Trophoblast cell (in vitro differentiated cells and primary cell): Measurements from ENCODE around the gene NOP53.

Experiments
- DNase-seq, 2 donors: peaks; one replicate each; pipeline ENCODE4 v3.0.0-alpha.2; 2016
- H2AFZ ChIP-seq: 2 replicates; pipeline ENCODE4 v1.6.1; 2013; ENCODE audit warnings: low read length, moderate library complexity, mild to moderate bottlenecking; ENCODE audit not compliant: insufficient read depth, poor library complexity
- H2AK5ac ChIP-seq: 2 replicates; pipeline ENCODE4 v1.6.1; 2013; ENCODE audit warnings: mild to moderate bottlenecking, low read length
- H2BK120ac ChIP-seq: 2 replicates; pipeline ENCODE4 v1.6.1; 2013; ENCODE audit warnings: low read length, mild to moderate bottlenecking, moderate library complexity; ENCODE audit not compliant: insufficient read depth, poor library complexity
- H2BK12ac ChIP-seq: 2 replicates; pipeline ENCODE4 v1.6.1; 2013; ENCODE audit warnings: mild to moderate bottlenecking, low read length, moderate library complexity
- H2BK5ac ChIP-seq: 2 replicates; pipeline ENCODE4 v1.6.1; 2013; ENCODE audit warnings: low read length, low read depth, moderate library complexity, mild to moderate bottlenecking; ENCODE audit not compliant: poor library complexity
- H3K14ac ChIP-seq: 2 replicates; pipeline ENCODE4 v1.6.1; 2013; ENCODE audit warnings: mild to moderate bottlenecking, low read length
- H3K18ac ChIP-seq: 2 replicates; pipeline ENCODE4 v1.6.1; 2013; ENCODE audit warnings: mild to moderate bottlenecking, low read length
- H3K23ac ChIP-seq: 2 replicates; pipeline ENCODE4 v1.6.1; 2013; ENCODE audit warnings: low read length
- H3K27ac ChIP-seq: 2 replicates; pipeline ENCODE4 v1.5.1; 2013; ENCODE audit warnings: low read depth, mild to moderate bottlenecking, inconsistent platforms, low read length, moderate library complexity
- H3K27me3 ChIP-seq: 2 replicates; pipeline ENCODE4 v1.6.1; 2013; ENCODE audit warnings: inconsistent platforms, mild to moderate bottlenecking, low read length, moderate library complexity; ENCODE audit not compliant: insufficient read depth
- H3K36me3 ChIP-seq, 2 experiments: 1 replicate in 1 of 2; 2 replicates in 1 of 2; pipeline ENCODE4 v1.6.1; 2013; ENCODE audit warnings: low read length in 2 of 2, mild to moderate bottlenecking in 2 of 2, moderate library complexity in 1 of 2; ENCODE audit not compliant: insufficient read depth in 2 of 2, control insufficient read depth in 1 of 2
- H3K4ac ChIP-seq: 2 replicates; pipeline ENCODE4 v1.6.1; 2013; ENCODE audit warnings: low read depth, mild to moderate bottlenecking, low read length, moderate library complexity
- H3K4me1 ChIP-seq, 2 experiments: 1 replicate in 1 of 2; 2 replicates in 1 of 2; pipeline ENCODE4 v1.6.1; 2013; ENCODE audit warnings: low read length in 2 of 2, mild to moderate bottlenecking in 2 of 2, moderate library complexity in 1 of 2; ENCODE audit not compliant: insufficient read depth in 2 of 2, control insufficient read depth in 1 of 2
- H3K4me2 ChIP-seq: 2 replicates; pipeline ENCODE4 v1.6.1; 2013; ENCODE audit warnings: inconsistent platforms, mild to moderate bottlenecking, low read length, moderate library complexity
- H3K4me3 ChIP-seq: 2 replicates; pipeline ENCODE4 v1.5.1; 2013; ENCODE audit warnings: mild to moderate bottlenecking, low read depth, low read length, inconsistent platforms
- H3K79me1 ChIP-seq: one replicate; pipeline ENCODE4 v1.6.1; 2013; ENCODE audit warnings: low read length
- H3K79me2 ChIP-seq: 2 replicates; pipeline ENCODE4 v1.6.1; 2013; ENCODE audit warnings: low read length, mild to moderate bottlenecking; ENCODE audit not compliant: control insufficient read depth, insufficient read depth, poor library complexity
- H3K9ac ChIP-seq: 2 replicates; pipeline ENCODE4 v1.6.1; 2013; ENCODE audit warnings: mild to moderate bottlenecking, low read length
- H3K9me3 ChIP-seq: 2 replicates; pipeline ENCODE4 v1.6.1; 2013; ENCODE audit warnings: low read depth, mild to moderate bottlenecking, control low read depth, inconsistent platforms, low read length; ENCODE audit not compliant: insufficient read depth
- H4K12ac ChIP-seq: 2 replicates; pipeline ENCODE4 v1.6.1; 2013; ENCODE audit warnings: low read depth, mild to moderate bottlenecking, low read length, moderate library complexity
- H4K8ac ChIP-seq: 2 replicates; pipeline ENCODE4 v1.6.1; 2013; ENCODE audit warnings: low read depth, mild to moderate bottlenecking, low read length, moderate library complexity
- H4K91ac ChIP-seq: one replicate; pipeline ENCODE4 v1.6.1; 2013; ENCODE audit warnings: low read depth, mild to moderate bottlenecking, low read length, moderate library complexity
- WGBS: extraction: QIAGEN DNeasy Blood & Tissue Kit; methylation state at CpG from one replicate; pipeline ENCODE4 v1.1.7; 2013; ENCODE audit warnings: missing lambda C conversion rate; ENCODE audit not compliant: insufficient read length, insufficient coverage; ENCODE audit errors: extremely low coverage; 5-methylcytosine and 5-hydroxymethylcytosine counted together

Gene NOP53

DNA sequence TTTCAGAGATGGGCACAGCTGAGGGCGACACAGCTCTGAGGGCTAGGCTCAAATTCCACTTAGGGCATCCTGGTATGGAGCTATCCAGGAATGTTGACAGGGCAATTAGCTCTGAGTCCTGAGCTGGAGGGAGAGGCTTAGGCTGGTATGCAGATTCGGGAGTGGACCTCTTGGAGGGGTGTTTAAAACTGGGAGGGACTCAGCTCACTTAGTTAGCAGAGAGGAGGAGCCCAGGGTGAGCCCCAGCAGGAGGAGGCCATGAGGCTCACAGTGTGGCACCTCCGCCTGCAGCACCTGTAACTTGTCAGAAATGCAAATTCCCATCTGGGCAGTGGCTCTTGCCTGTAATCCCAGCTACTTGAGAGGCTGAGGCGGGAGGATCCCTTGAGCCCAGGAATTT lies 10.2 kb upstream of the NOP53 start:
- H3K79me2 ChIP-seq = no peaks in the 10 kb centered on the region
- no peak overlapping the region for H2AFZ ChIP-seq
- no peak overlapping the region for H2BK5ac ChIP-seq
- H2BK12ac ChIP-seq = no peak overlapping the region
- no peak overlapping the region for H3K18ac ChIP-seq
- H2AK5ac ChIP-seq = no peak overlapping the region
- H3K36me3 ChIP-seq = peaks cover 7 to 12% of the 10 kb centered on the region in 2 experiments
- H3K27ac ChIP-seq = no peak overlapping the region
- no peak overlapping the region for H4K12ac ChIP-seq
- H3K27me3 ChIP-seq = no peaks in the 10 kb centered on the region
- H3K9ac ChIP-seq = no peak overlapping the region
- no peak overlapping the region for H4K91ac ChIP-seq
- H3K79me1 ChIP-seq = no peaks in the 10 kb centered on the region
- H4K8ac ChIP-seq = no peak overlapping the region
- DNase-seq = no peak
- no peak overlapping the region for H3K23ac ChIP-seq
- no peak overlapping the region for H3K4me3 ChIP-seq
- H3K4me1 ChIP-seq = peaks cover 0 to 3% of the 10 kb centered on the region in 2 experiments
- H3K9me3 ChIP-seq = peaks cover under 1% of the 10 kb centered on the region
- no CpG with 5 or more reads among the region's 4 CpGs for WGBS
- H3K14ac ChIP-seq = no peak overlapping the region
- H2BK120ac ChIP-seq = no peak overlapping the region
- no peak overlapping the region for H3K4me2 ChIP-seq
- H3K4ac ChIP-seq = no peak overlapping the region

DNA sequence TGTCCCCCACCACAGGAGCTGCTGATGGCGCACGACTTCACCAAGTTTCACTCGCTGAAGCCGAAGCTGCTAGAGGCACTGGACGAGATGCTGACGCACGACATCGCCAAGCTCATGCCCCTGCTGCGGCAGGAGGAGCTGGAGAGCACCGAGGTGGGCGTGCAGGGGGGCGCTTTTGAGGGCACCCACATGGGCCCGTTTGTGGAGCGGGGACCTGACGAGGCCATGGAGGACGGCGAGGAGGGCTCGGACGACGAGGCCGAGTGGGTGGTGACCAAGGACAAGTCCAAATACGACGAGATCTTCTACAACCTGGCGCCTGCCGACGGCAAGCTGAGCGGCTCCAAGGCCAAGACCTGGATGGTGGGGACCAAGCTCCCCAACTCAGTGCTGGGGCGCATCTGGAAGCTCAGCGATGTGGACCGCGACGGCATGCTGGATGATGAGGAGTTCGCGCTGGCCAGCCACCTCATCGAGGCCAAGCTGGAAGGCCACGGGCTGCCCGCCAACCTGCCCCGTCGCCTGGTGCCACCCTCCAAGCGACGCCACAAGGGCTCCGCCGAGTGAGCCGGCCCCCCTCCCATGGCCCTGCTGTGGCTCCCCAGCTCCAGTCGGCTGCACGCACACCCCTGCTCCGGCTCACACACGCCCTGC lies 4.4 kb upstream of the NOP53 start:
- Histone ChIP-seq H4K8ac (no peak overlapping the region), H2BK12ac (no peak overlapping the region), H3K4me3 (no peak overlapping the region), H4K12ac (no peak overlapping the region), H3K27ac (no peak overlapping the region), H3K23ac (no peak overlapping the region), H3K27me3 (no peaks in the 10 kb centered on the region), H3K79me2 (peaks cover 5% of the 10 kb centered on the region), H4K91ac (no peak overlapping the region), H3K14ac (no peak overlapping the region), H3K18ac (no peak overlapping the region), H2AFZ (no peak overlapping the region), H3K4me1 (peaks cover 4 to 6% of the 10 kb centered on the region in 2 experiments), H3K9me3 (peaks cover 2% of the 10 kb centered on the region), H3K79me1 (peaks cover 10% of the 10 kb centered on the region), H3K36me3 (peaks cover 16 to 17% of the 10 kb centered on the region in 2 experiments), H3K4ac (no peak overlapping the region), H2BK5ac (no peak overlapping the region), H3K9ac (no peak overlapping the region), H2AK5ac (no peak overlapping the region), H3K4me2 (no peak overlapping the region), H2BK120ac (no peak overlapping the region)
- no peak for DNase-seq
- WGBS = no CpG with 5 or more reads among the region's 48 CpGs

DNA sequence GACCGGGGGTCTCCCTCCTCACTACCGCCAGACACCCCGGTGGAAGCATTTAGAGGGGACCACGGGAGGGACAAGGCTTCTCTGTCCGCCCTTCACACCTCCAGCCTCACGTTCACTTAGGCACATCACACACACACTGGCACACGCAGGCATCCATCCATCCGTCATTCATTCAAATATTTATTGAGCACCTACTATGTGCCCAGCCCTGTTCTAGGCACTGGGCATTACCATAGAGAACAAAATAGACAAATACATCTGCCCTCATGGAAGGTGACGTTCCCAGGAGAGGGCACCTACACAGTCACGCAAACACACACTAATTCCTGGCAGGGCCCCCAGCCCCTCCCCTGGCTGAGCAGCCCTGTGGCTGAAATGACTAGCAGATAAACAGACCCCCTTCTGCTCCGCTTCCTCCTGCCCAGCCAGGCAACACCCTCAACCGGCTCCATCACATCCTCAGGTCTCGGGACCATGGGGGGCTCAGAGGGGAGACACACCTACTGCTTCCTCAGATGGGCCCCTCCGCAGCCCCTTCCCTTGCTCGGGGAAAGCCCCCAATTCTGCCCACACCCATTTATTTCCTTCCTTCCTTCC lies 3.7 kb upstream of the NOP53 start:
- Histone ChIP-seq H4K91ac (no peak overlapping the region), H3K9me3 (peaks cover 2% of the 10 kb centered on the region), H3K4ac (no peak overlapping the region), H2BK5ac (no peak overlapping the region), H2BK120ac (no peak overlapping the region), H3K27me3 (no peaks in the 10 kb centered on the region), H3K4me2 (no peak overlapping the region), H4K12ac (no peak overlapping the region), H3K23ac (no peak overlapping the region), H3K9ac (no peak overlapping the region), H3K4me1 (peaks cover 4 to 6% of the 10 kb centered on the region in 2 experiments), H3K4me3 (no peak overlapping the region), H3K79me2 (peaks cover 5% of the 10 kb centered on the region), H3K14ac (no peak overlapping the region), H4K8ac (no peak overlapping the region), H2BK12ac (no peak overlapping the region), H3K18ac (no peak overlapping the region), H3K27ac (no peak overlapping the region), H3K79me1 (peaks cover 10% of the 10 kb centered on the region), H2AK5ac (no peak overlapping the region), H2AFZ (no peak overlapping the region), H3K36me3 (peaks cover 11 to 15% of the 10 kb centered on the region in 2 experiments)
- no peak for DNase-seq
- WGBS = no CpG with 5 or more reads among the region's 15 CpGs

DNA sequence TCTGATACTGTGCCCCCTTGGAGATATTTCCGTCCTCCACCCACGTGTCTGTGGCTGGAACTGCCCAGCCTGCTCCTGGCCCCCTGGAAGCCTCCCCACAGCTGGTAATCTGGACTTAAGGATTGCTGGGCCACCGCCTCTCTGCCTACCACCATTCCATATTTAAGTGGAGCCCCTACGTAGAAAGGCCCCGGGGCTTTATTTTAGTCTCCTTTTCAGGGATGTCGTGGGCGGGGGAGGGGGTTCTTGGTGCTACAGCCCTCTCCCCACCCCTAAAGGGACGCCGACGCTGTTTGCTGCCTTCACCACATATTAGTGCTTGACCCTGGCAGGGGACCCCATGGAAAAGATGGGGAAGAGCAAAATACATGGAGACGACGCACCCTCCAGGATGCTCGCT lies 2.7 kb upstream of the NOP53 start:
- no peak overlapping the region for H3K4ac ChIP-seq
- peaks cover 5% of the 10 kb centered on the region for H3K79me2 ChIP-seq
- no peaks in the 10 kb centered on the region for H3K27me3 ChIP-seq
- peak overlapping the region; percentile 89 for H4K8ac ChIP-seq
- no peak overlapping the region for H3K9ac ChIP-seq
- H3K4me2 ChIP-seq = peak overlapping the region; percentile 91
- H3K4me3 ChIP-seq = no peak overlapping the region
- H3K23ac ChIP-seq = no peak overlapping the region
- peaks cover 2% of the 10 kb centered on the region for H3K9me3 ChIP-seq
- peak overlapping the region; percentile 23 for H3K14ac ChIP-seq
- H2BK12ac ChIP-seq = peak overlapping the region; percentile 10
- peak overlapping the region; percentile 17 for H3K18ac ChIP-seq
- H3K36me3 ChIP-seq = peaks cover 13 to 19% of the 10 kb centered on the region in 2 experiments
- peak overlapping the region; percentile 18 for H2BK120ac ChIP-seq
- peak overlapping the region; percentile 34 for H4K12ac ChIP-seq
- H3K79me1 ChIP-seq = peaks cover 10% of the 10 kb centered on the region
- peak overlapping the region; percentile 84 for H4K91ac ChIP-seq
- H2AK5ac ChIP-seq = no peak overlapping the region
- no peak overlapping the region for H3K27ac ChIP-seq
- peaks cover 4 to 6% of the 10 kb centered on the region in 2 experiments for H3K4me1 ChIP-seq
- H2AFZ ChIP-seq = no peak overlapping the region
- WGBS = no CpG with 5 or more reads among the region's 13 CpGs
- DNase-seq = no peak
- no peak overlapping the region for H2BK5ac ChIP-seq
